ENCODE measurements around the gene IGFBPL1. TPM values are rescaled to one million over a fixed set of nuclear protein-coding genes. Genes with fewer than 3 reads are reported as not detected.

The IGFBPL1 gene
- polyA plus RNA-seq, 2 of the 4 experiments (the other 2 are of a cell fraction): 2.5 to 2.7 TPM

DNA sequence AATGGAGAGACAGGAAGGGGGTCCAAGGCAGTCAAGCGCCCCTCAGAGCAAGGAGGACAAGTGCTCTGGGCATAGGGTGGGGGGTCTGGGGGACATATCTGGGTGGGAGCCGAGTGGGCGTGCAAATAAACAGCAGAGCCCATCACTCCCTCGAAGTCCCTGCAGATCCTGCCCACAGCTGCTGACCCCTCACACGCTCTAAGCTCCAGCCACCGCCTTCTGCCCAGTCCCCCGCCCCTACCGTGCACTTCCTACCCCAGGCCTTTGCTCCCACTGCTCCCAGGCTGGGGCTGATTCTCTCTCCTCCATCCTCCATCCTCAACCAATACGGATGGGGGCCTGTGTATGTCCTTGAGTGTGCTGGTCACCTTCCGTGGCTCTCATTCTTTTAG lies 48.7 kb downstream of the IGFBPL1 start:
- POLR2A ChIA-PET: no interaction called here
- H3K4me3 ChIP-seq: no peak overlapping the region
- no peaks in the 10 kb centered on the region for H3K9me3 ChIP-seq
- TF ChIP-seq GATA3 (IDR thresholded peaks at IDR 0.05; ENCODE audit: borderline replicate concordance) (no peak), SREBF2 (IDR thresholded peaks at IDR 0.05) (no peak), MYC (IDR thresholded peaks at IDR 0.05; ENCODE audit: borderline replicate concordance, low read length) (no peak), FOXS1 (CRISPR knock-in tag; IDR thresholded peaks at IDR 0.05) (no peak), POLR2AphosphoS2 (conservative IDR thresholded peaks at IDR 0.05; ENCODE audit: low read length) (no peak), HOXA7 (CRISPR knock-in tag; IDR thresholded peaks at IDR 0.05) (no peak), POLR2A (IDR thresholded peaks at IDR 0.05; ENCODE audit: low read length) (no peak), EHMT2 (IDR thresholded peaks at IDR 0.05; ENCODE audit: low read depth) (no peak), ZFP36 (IDR thresholded peaks at IDR 0.05; ENCODE audit: borderline replicate concordance, partially characterized antibody) (no peak), CBX8 (IDR thresholded peaks at IDR 0.05) (no peak), JUNB (IDR thresholded peaks at IDR 0.05) (no peak), BHLHE40 (IDR thresholded peaks at IDR 0.05; ENCODE audit: low read depth, low read length) (no peak), HDAC2 (IDR thresholded peaks at IDR 0.05) (no peak), HOXB13 (CRISPR knock-in tag; IDR thresholded peaks at IDR 0.05; ENCODE audit: low read depth) (no peak), HOXB5 (CRISPR knock-in tag; IDR thresholded peaks at IDR 0.05) (no peak), EHF (CRISPR knock-in tag; IDR thresholded peaks at IDR 0.05) (no peak), ZNF302 (CRISPR knock-in tag; IDR thresholded peaks at IDR 0.05) (no peak), ESRRA (IDR thresholded peaks at IDR 0.05; ENCODE audit: borderline replicate concordance, low read length) (no peak), FOSB (CRISPR knock-in tag; IDR thresholded peaks at IDR 0.05) (no peak), ZSCAN20 (CRISPR knock-in tag; IDR thresholded peaks at IDR 0.05) (no peak)
- DNase-seq (ENCODE audit: low read depth in 1 of 2, low spot score in 1 of 2) (no peak), FAIRE-seq (no peak), ATAC-seq (no peak)
- no peak overlapping the region for H3K4me2 ChIP-seq
- H3K27ac ChIP-seq: no peak overlapping the region
- CTCF ChIA-PET: interaction anchor here (0.6 to 3.0 kb wide), 7 partner anchors 10 to 462 kb away, joined by 3 to 15 read pairs (median 8); partner anchors contain the start of gene ALDH1B1
- peaks cover 3% of the 10 kb centered on the region for H3K4me1 ChIP-seq
- 72% methylated on average over 10 of the region's 10 CpGs for WGBS (ENCODE audit: missing lambda C conversion rate)

GRCh38 chr9:38374847-38375571 lies 49.2 kb downstream of the IGFBPL1 start:
- POLR2A ChIA-PET: no interaction called here

GRCh38 chr9:38373679-38374078 lies 50.6 kb downstream of the IGFBPL1 start:
- Histone ChIP-seq H3K27ac (no peak overlapping the region), H3K4me3 (no peak overlapping the region), H3K4me2 (no peak overlapping the region), H3K4me1 (no peaks in the 10 kb centered on the region), H3K9me3 (no peaks in the 10 kb centered on the region)
- 42% methylated on average over 3 of the region's 3 CpGs for WGBS (ENCODE audit: missing lambda C conversion rate)
- ATAC-seq (no peak), FAIRE-seq (no peak), DNase-seq (ENCODE audit: low read depth in 1 of 2, low spot score in 1 of 2) (no peak)
- TF ChIP-seq RARB (CRISPR knock-in tag; IDR thresholded peaks at IDR 0.05) (no peak), BHLHE40 (IDR thresholded peaks at IDR 0.05; ENCODE audit: low read depth, low read length) (no peak), GATA3 (IDR thresholded peaks at IDR 0.05; ENCODE audit: borderline replicate concordance) (no peak), NR3C1 (IDR thresholded peaks at IDR 0.05) (no peak), RFX5 (IDR thresholded peaks at IDR 0.05) (no peak)
- POLR2A ChIA-PET: no interaction called here
- CTCF ChIA-PET: interaction anchor here (0.9 to 4.5 kb wide), 6 partner anchors 9 to 460 kb away, joined by 3 to 35 read pairs (median 8); no protein-coding TSS in a partner anchor

More at GRCh38 chr9:38374847-38375571, 49.2 kb downstream of the IGFBPL1 start:
- WGBS (ENCODE audit: missing lambda C conversion rate): 75% methylated on average over 5 of the region's 5 CpGs
- Histone ChIP-seq H3K4me1 (no peaks in the 10 kb centered on the region), H3K27ac (no peak overlapping the region), H3K9me3 (no peaks in the 10 kb centered on the region), H3K4me3 (no peak overlapping the region), H3K4me2 (no peak overlapping the region)
- TF ChIP-seq RAD21 (conservative IDR thresholded peaks at IDR 0.05 in 1 of 2, IDR thresholded peaks at IDR 0.05 in 1 of 2) (no peak), ZC3H11A (IDR thresholded peaks at IDR 0.05) (no peak), ESRRA (IDR thresholded peaks at IDR 0.05; ENCODE audit: borderline replicate concordance, low read length) (no peak), EHMT2 (IDR thresholded peaks at IDR 0.05; ENCODE audit: low read depth) (no peak), ZNF302 (CRISPR knock-in tag; IDR thresholded peaks at IDR 0.05) (no peak), FOSB (CRISPR knock-in tag; IDR thresholded peaks at IDR 0.05) (no peak), ZFP36 (IDR thresholded peaks at IDR 0.05; ENCODE audit: borderline replicate concordance, partially characterized antibody) (no peak), GATA3 (IDR thresholded peaks at IDR 0.05; ENCODE audit: borderline replicate concordance) (no peak), HOXB5 (CRISPR knock-in tag; IDR thresholded peaks at IDR 0.05) (no peak)
- TF ChIP-seq, protein P1, sequence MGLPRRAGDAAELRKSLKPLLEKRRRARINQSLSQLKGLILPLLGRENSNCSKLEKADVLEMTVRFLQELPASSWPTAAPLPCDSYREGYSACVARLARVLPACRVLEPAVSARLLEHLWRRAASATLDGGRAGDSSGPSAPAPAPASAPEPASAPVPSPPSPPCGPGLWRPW (IDR thresholded peaks at IDR 0.05): no peak
- ATAC-seq (no peak), FAIRE-seq (no peak), DNase-seq (ENCODE audit: low read depth in 1 of 2, low spot score in 1 of 2) (no peak)
- CTCF ChIA-PET: interaction anchor here (0.6 to 3.0 kb wide), 9 partner anchors 10 to 462 kb away, joined by 3 to 15 read pairs (median 6); partner anchors contain the start of gene ALDH1B1
